H9 (cell line): ENCODE measurements around the gene MEGF10. TPM values are rescaled to one million over a fixed set of nuclear protein-coding genes. Genes with fewer than 3 reads are reported as not detected.

Source experiments
- DNase-seq: peaks from one replicate; pipeline ENCODE4 v3.0.0-alpha.2; 2017
- H2AFZ ChIP-seq: one replicate; pipeline ENCODE4 v1.6.1; 2013; ENCODE audit warnings: mild to moderate bottlenecking, low read length, control low read depth, moderate library complexity
- H2AK5ac ChIP-seq: 2 replicates; pipeline ENCODE4 v1.6.1; 2013; ENCODE audit warnings: low read length, control low read depth, mixed read lengths; ENCODE audit not compliant: insufficient read length
- H2BK120ac ChIP-seq: one replicate; pipeline ENCODE4 v1.6.1; 2013; ENCODE audit warnings: low read depth, mild to moderate bottlenecking, low read length, control low read depth, inconsistent platforms; ENCODE audit not compliant: poor library complexity, severe bottlenecking
- H2BK12ac ChIP-seq: 2 replicates; pipeline ENCODE4 v1.6.1; 2013; ENCODE audit warnings: low read length, control low read depth, mixed read lengths, low read depth; ENCODE audit not compliant: insufficient read length
- H2BK15ac ChIP-seq: 2 replicates; pipeline ENCODE4 v1.6.1; 2013; ENCODE audit warnings: low read depth, low read length, control low read depth
- H2BK20ac ChIP-seq: one replicate; pipeline ENCODE4 v1.6.1; 2013; ENCODE audit warnings: low read depth, mild to moderate bottlenecking, low read length, control low read depth, inconsistent platforms; ENCODE audit not compliant: poor library complexity, severe bottlenecking
- H2BK5ac ChIP-seq: 2 replicates; pipeline ENCODE4 v1.6.1; 2013; ENCODE audit warnings: low read length, control low read depth, mixed read lengths; ENCODE audit not compliant: insufficient read length
- H3K14ac ChIP-seq: 2 replicates; pipeline ENCODE4 v1.6.1; 2013; ENCODE audit warnings: low read length, control low read depth; ENCODE audit not compliant: insufficient read depth
- H3K18ac ChIP-seq: 2 replicates; pipeline ENCODE4 v1.6.1; 2013; ENCODE audit warnings: low read depth, mild to moderate bottlenecking, mixed read lengths, low read length, control low read depth; ENCODE audit not compliant: insufficient read length
- H3K23ac ChIP-seq: 2 replicates; pipeline ENCODE4 v1.6.1; 2013; ENCODE audit warnings: low read length, control low read depth, mixed read lengths, low read depth; ENCODE audit not compliant: insufficient read length
- H3K23me2 ChIP-seq: 2 replicates; pipeline ENCODE4 v1.6.1; 2013; ENCODE audit warnings: low read depth, mild to moderate bottlenecking, mixed read lengths, low read length, control low read depth; ENCODE audit not compliant: insufficient read length, poor library complexity, severe bottlenecking
- H3K27ac ChIP-seq: 2 replicates; pipeline ENCODE4 v1.5.1; 2013; ENCODE audit warnings: low read length, control low read depth, mixed read lengths, low read depth; ENCODE audit not compliant: insufficient read length
- H3K27me3 ChIP-seq: 2 replicates; pipeline ENCODE4 v1.6.1; 2013; ENCODE audit warnings: low read length, control low read depth, inconsistent platforms; ENCODE audit not compliant: insufficient read depth
- H3K4ac ChIP-seq: 2 replicates; pipeline ENCODE4 v1.6.1; 2013; ENCODE audit warnings: low read depth, mild to moderate bottlenecking, control low read depth, inconsistent platforms, low read length, moderate library complexity
- H3K4me1 ChIP-seq: 2 replicates; pipeline ENCODE4 v1.6.1; 2013; ENCODE audit warnings: low read length, control low read depth, inconsistent platforms; ENCODE audit not compliant: insufficient read depth
- H3K4me2 ChIP-seq: 2 replicates; pipeline ENCODE4 v1.6.1; 2013; ENCODE audit warnings: low read length, control low read depth, mixed read lengths; ENCODE audit not compliant: insufficient read length, insufficient read depth
- H3K56ac ChIP-seq: 2 replicates; pipeline ENCODE4 v1.6.1; 2013; ENCODE audit warnings: low read depth, mild to moderate bottlenecking, mixed read lengths, low read length, control low read depth; ENCODE audit not compliant: insufficient read length
- H3K79me1 ChIP-seq: 2 replicates; pipeline ENCODE4 v1.6.1; 2013; ENCODE audit warnings: low read depth, mild to moderate bottlenecking, moderate library complexity, low read length, control low read depth, inconsistent platforms; ENCODE audit not compliant: insufficient read depth, poor library complexity, severe bottlenecking
- H3K79me2 ChIP-seq: 2 replicates; pipeline ENCODE4 v1.6.1; 2013; ENCODE audit warnings: low read length, control low read depth, inconsistent platforms; ENCODE audit not compliant: insufficient read depth
- H3K9ac ChIP-seq: 2 replicates; pipeline ENCODE4 v1.6.1; 2013; ENCODE audit warnings: low read length, control low read depth, mixed read lengths; ENCODE audit not compliant: insufficient read length; ENCODE audit errors: extremely low read depth
- H3K9me3 ChIP-seq: one replicate; pipeline ENCODE4 v1.6.1; 2013; ENCODE audit warnings: low read depth, low read length, inconsistent platforms; ENCODE audit not compliant: control insufficient read depth
- H3T11ph ChIP-seq: one replicate; pipeline ENCODE4 v1.6.1; 2013; ENCODE audit warnings: mild to moderate bottlenecking, low read length, control low read depth, inconsistent platforms
- H4K20me1 ChIP-seq: one replicate; pipeline ENCODE4 v1.6.1; 2013; ENCODE audit not compliant: control insufficient read depth, insufficient read length, insufficient read depth
- H4K5ac ChIP-seq: 2 replicates; pipeline ENCODE4 v1.6.1; 2013; ENCODE audit warnings: low read depth, mild to moderate bottlenecking, mixed read lengths, low read length, control low read depth; ENCODE audit not compliant: insufficient read length
- H4K8ac ChIP-seq: replicated peaks from 2 replicates; pipeline ENCODE4 v1.6.1; 2013; ENCODE audit warnings: low read length, control low read depth, mixed read lengths, low read depth; ENCODE audit not compliant: insufficient read length
- H4K91ac ChIP-seq: 2 replicates; pipeline ENCODE4 v1.6.1; 2013; ENCODE audit warnings: low read depth, mild to moderate bottlenecking, moderate library complexity, mixed read lengths, low read length, control low read depth; ENCODE audit not compliant: insufficient read length
- H3K27ac Mint-ChIP-seq, 3 experiments: 2 replicates in 2 of 3; 3 replicates in 1 of 3; pipeline ENCODE4 v1.8.0; 2020 to 2021; ENCODE audit warnings: mixed read lengths in 3 of 3, mild to moderate bottlenecking in 1 of 3, moderate library complexity in 1 of 3
- H3K27me3 Mint-ChIP-seq: 2 replicates; pipeline ENCODE4 v1.8.0; 2021; ENCODE audit warnings: low read depth, mild to moderate bottlenecking, moderate library complexity, mixed read lengths
- H3K36me3 Mint-ChIP-seq, 3 experiments: 2 replicates in 2 of 3; 3 replicates in 1 of 3; pipeline ENCODE4 v1.8.0; 2020 to 2021; ENCODE audit warnings: low read depth in 3 of 3, mixed read lengths in 3 of 3; ENCODE audit not compliant: insufficient read depth in 1 of 3
- H3K4me1 Mint-ChIP-seq, 2 experiments: 2 replicates each; pipeline ENCODE4 v1.8.0; 2020; ENCODE audit warnings: mixed read lengths in 2 of 2
- H3K4me3 Mint-ChIP-seq, 2 experiments: 2 replicates in 1 of 2; 3 replicates in 1 of 2; pipeline ENCODE4 v1.8.0; 2020 to 2021; ENCODE audit warnings: mild to moderate bottlenecking in 2 of 2, mixed read lengths in 2 of 2, moderate library complexity in 1 of 2
- H3K9me3 Mint-ChIP-seq, 2 experiments: 2 replicates in 1 of 2; 3 replicates in 1 of 2; pipeline ENCODE4 v1.8.0; 2020; ENCODE audit warnings: mild to moderate bottlenecking in 2 of 2, mixed read lengths in 2 of 2, moderate library complexity in 1 of 2
- WGBS: extraction: QIAGEN DNeasy Blood & Tissue Kit; methylation state at CpG from one replicate; pipeline ENCODE4 v1.1.7; 2013; ENCODE audit warnings: missing lambda C conversion rate, low lambda C conversion rate, mixed read lengths; ENCODE audit not compliant: insufficient read length; ENCODE audit errors: extremely low coverage; 5-methylcytosine and 5-hydroxymethylcytosine counted together
- total RNA-seq: library from RNA; stranded (reverse); gene quantifications from 2 replicates; pipeline ENCODE4 v1.2.1, GENCODE V29; 2021
- TF ChIP-seq, protein P1 (sequence below): fragments of 200-600 bp; sonication (generic); conservative IDR thresholded peaks from 3 replicates; pipeline ENCODE4 v1.8.0; 2021; ENCODE audit warnings: antibody characterized with exemption, mild to moderate bottlenecking

Gene MEGF10
- total RNA-seq, 1 experiment from 2014 or later = 36.5 TPM

DNA sequence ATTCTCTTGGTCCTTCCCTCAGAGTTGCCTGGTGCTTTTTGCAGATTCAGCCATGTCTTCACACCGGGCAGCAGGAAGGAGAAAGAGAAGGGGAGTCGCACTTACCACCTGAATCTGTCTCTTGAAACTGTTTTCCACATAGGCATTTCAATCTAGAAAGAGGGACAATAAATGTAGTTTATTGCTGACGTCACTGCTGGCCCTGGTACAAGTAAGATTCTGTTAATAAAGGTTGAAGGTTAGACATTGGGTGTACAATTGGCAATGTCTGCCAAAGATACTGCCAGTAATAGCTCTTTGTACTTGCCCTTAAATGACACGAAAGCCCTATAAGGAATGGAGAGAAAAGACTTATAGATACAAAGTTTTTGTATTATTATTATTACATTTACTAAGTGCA is 72.8 kb downstream of the MEGF10 start:
- no peak overlapping the region for H3K4me2 ChIP-seq
- no peak overlapping the region for H4K91ac ChIP-seq
- H3K23ac ChIP-seq = no peak overlapping the region
- H2BK5ac ChIP-seq = no peak overlapping the region
- no peaks in the 10 kb centered on the region for H3K23me2 ChIP-seq
- H3K4me3 Mint-ChIP-seq = no peak overlapping the region
- H4K8ac ChIP-seq = no peak overlapping the region
- no peak overlapping the region for H3K4ac ChIP-seq
- H3K27ac Mint-ChIP-seq = no peak overlapping the region
- no peaks in the 10 kb centered on the region for H3K27me3 Mint-ChIP-seq
- H4K5ac ChIP-seq = no peak overlapping the region
- DNase-seq = no peak
- H3K27me3 ChIP-seq = no peaks in the 10 kb centered on the region
- no peak overlapping the region for H2BK15ac ChIP-seq
- WGBS = no CpG with 5 or more reads among the region's 4 CpGs
- no peak overlapping the region for H2AK5ac ChIP-seq
- no peaks in the 10 kb centered on the region for H4K20me1 ChIP-seq
- H2BK20ac ChIP-seq = no peak overlapping the region
- H3K9me3 Mint-ChIP-seq = no peaks in the 10 kb centered on the region
- no peaks in the 10 kb centered on the region for H3K9me3 ChIP-seq
- no peak overlapping the region for H3K18ac ChIP-seq
- H3K56ac ChIP-seq = no peak overlapping the region
- no peak overlapping the region for H3K14ac ChIP-seq
- no peak overlapping the region for H3T11ph ChIP-seq
- no peak overlapping the region for H2BK120ac ChIP-seq
- H3K27ac ChIP-seq = no peak overlapping the region
- peaks cover 0 to 4% (median 0%) of the 10 kb centered on the region in 3 experiments; a peak in 2 of 7 replicates for H3K36me3 Mint-ChIP-seq
- 0 out of 2 replicates have a peak, but pooled peaks cover 2% of the 10 kb centered on the region for H3K79me2 ChIP-seq
- TF ChIP-seq, protein P1, sequence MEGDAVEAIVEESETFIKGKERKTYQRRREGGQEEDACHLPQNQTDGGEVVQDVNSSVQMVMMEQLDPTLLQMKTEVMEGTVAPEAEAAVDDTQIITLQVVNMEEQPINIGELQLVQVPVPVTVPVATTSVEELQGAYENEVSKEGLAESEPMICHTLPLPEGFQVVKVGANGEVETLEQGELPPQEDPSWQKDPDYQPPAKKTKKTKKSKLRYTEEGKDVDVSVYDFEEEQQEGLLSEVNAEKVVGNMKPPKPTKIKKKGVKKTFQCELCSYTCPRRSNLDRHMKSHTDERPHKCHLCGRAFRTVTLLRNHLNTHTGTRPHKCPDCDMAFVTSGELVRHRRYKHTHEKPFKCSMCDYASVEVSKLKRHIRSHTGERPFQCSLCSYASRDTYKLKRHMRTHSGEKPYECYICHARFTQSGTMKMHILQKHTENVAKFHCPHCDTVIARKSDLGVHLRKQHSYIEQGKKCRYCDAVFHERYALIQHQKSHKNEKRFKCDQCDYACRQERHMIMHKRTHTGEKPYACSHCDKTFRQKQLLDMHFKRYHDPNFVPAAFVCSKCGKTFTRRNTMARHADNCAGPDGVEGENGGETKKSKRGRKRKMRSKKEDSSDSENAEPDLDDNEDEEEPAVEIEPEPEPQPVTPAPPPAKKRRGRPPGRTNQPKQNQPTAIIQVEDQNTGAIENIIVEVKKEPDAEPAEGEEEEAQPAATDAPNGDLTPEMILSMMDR = no peak
- H3K4me1 ChIP-seq = peaks cover 2% of the 10 kb centered on the region; the same call in 1 of the 2 replicates
- H2AFZ ChIP-seq = no peak overlapping the region
- H3K79me1 ChIP-seq = no peaks in the 10 kb centered on the region
- H3K4me1 Mint-ChIP-seq = peaks cover 0 to 3% of the 10 kb centered on the region in 2 experiments; a peak in 1 of 4 replicates
- H2BK12ac ChIP-seq = no peak overlapping the region
- no peak overlapping the region for H3K9ac ChIP-seq
